Measurements from ENCODE around the gene WNT10A.

- TF ChIP-seq CTCF (conservative IDR thresholded peaks at IDR 0.05; ENCODE audit: low read length) (no peak), EZH2phosphoT487 (IDR thresholded peaks at IDR 0.05; ENCODE audit: borderline replicate concordance) (no peak)
These were observed 23.1 kb upstream of the WNT10A start for GRCh38 chr2:218857371-218858137.
